HL-60 (cell line): ENCODE data around the gene SLC31A2.

Source experiments
- DNase-seq, 2 experiments: peaks; one replicate each; pipeline ENCODE4 v3.0.0-alpha.2; 2010 to 2020; ENCODE audit warnings: low read depth in 1 of 2, low spot score in 1 of 2
- H3K27ac ChIP-seq: fragments of 250-450 bp; sonication (Bioruptor Pico); replicated peaks from 2 replicates; pipeline ENCODE4 v1.5.1; 2020; ENCODE audit warnings: mild to moderate bottlenecking, moderate library complexity
- H3K27me3 ChIP-seq: fragments of 250-450 bp; sonication (Bioruptor Pico); 2 replicates; pipeline ENCODE4 v1.5.1; 2021; ENCODE audit warnings: mild to moderate bottlenecking, moderate library complexity; ENCODE audit not compliant: insufficient read depth, poor library complexity, severe bottlenecking
- H3K4me3 ChIP-seq: replicated peaks from 2 replicates; pipeline ENCODE4 v1.5.1; 2011; ENCODE audit warnings: mild to moderate bottlenecking, control low read depth, low read length; ENCODE audit not compliant: insufficient read depth
- GABPA ChIP-seq: IDR thresholded peaks from 2 replicates; pipeline ENCODE4 v1.6.1; 2012; ENCODE audit warnings: low read depth
- POLR2AphosphoS5 ChIP-seq: IDR thresholded peaks from 2 replicates; pipeline ENCODE4 v1.6.1; 2012; ENCODE audit warnings: low read depth
- REST ChIP-seq: IDR thresholded peaks from 2 replicates; pipeline ENCODE4 v1.6.1; 2012; ENCODE audit warnings: low read depth; ENCODE audit not compliant: insufficient replicate concordance
- SPI1 ChIP-seq: IDR thresholded peaks from 2 replicates; pipeline ENCODE4 v1.6.1; 2012; ENCODE audit warnings: low read depth, mild to moderate bottlenecking, borderline replicate concordance
- TF ChIP-seq, protein P1 (sequence below): IDR thresholded peaks from one replicate; pipeline ENCODE4 v1.5.1; 2011; ENCODE audit warnings: low read length, control low read depth, inconsistent platforms; ENCODE audit not compliant: insufficient read depth

SLC31A2 gene

GRCh38 chr9:113199683-113200329 is 49.0 kb downstream of the SLC31A2 start:
- H3K4me3 ChIP-seq: no peak overlapping the region
- no peaks in the 10 kb centered on the region for H3K27me3 ChIP-seq
- no peak for DNase-seq
- no peak overlapping the region for H3K27ac ChIP-seq
- TF ChIP-seq, protein P1, sequence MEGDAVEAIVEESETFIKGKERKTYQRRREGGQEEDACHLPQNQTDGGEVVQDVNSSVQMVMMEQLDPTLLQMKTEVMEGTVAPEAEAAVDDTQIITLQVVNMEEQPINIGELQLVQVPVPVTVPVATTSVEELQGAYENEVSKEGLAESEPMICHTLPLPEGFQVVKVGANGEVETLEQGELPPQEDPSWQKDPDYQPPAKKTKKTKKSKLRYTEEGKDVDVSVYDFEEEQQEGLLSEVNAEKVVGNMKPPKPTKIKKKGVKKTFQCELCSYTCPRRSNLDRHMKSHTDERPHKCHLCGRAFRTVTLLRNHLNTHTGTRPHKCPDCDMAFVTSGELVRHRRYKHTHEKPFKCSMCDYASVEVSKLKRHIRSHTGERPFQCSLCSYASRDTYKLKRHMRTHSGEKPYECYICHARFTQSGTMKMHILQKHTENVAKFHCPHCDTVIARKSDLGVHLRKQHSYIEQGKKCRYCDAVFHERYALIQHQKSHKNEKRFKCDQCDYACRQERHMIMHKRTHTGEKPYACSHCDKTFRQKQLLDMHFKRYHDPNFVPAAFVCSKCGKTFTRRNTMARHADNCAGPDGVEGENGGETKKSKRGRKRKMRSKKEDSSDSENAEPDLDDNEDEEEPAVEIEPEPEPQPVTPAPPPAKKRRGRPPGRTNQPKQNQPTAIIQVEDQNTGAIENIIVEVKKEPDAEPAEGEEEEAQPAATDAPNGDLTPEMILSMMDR: no peak
- TF ChIP-seq SPI1 (no peak), POLR2AphosphoS5 (no peak), GABPA (no peak), REST (no peak)

GRCh38 chr9:113205432-113205831 is 54.6 kb downstream of the SLC31A2 start:
- no peak for DNase-seq
- H3K27me3 ChIP-seq: no peaks in the 10 kb centered on the region
- TF ChIP-seq REST (no peak), POLR2AphosphoS5 (no peak), GABPA (no peak), SPI1 (no peak)
- TF ChIP-seq, protein P1: no peak
- H3K27ac ChIP-seq: no peak overlapping the region
- H3K4me3 ChIP-seq: no peak overlapping the region

- DNase-seq: peak; percentile 4 to 34
- H3K27ac ChIP-seq: no peak overlapping the region
- H3K4me3 ChIP-seq: no peak overlapping the region
- H3K27me3 ChIP-seq: no peaks in the 10 kb centered on the region
- TF ChIP-seq POLR2AphosphoS5: no peak
- TF ChIP-seq REST: no peak
- no peak for TF ChIP-seq GABPA
- TF ChIP-seq SPI1: 0 out of 2 replicates have a peak, but pooled peaks have one; percentile 3
- TF ChIP-seq, protein P1: no peak
Observed at GRCh38 chr9:113205861-113206260, 55.1 kb downstream of the SLC31A2 start.
